GM12874 (cell line): Measurements from ENCODE around the gene WWC1.

Experiments
- CTCF ChIP-seq: IDR thresholded peaks from 2 replicates; pipeline ENCODE4 v1.5.1; 2011; ENCODE audit warnings: low read depth, mild to moderate bottlenecking, control low read depth, low read length, moderate library complexity; ENCODE audit not compliant: insufficient read depth

Gene WWC1

GRCh38 chr5:168319774-168320173, 28.3 kb downstream of the WWC1 start:
- no peak for TF ChIP-seq CTCF

- TF ChIP-seq CTCF, result no peak
Measured at GRCh38 chr5:168320805-168321204, 29.4 kb downstream of the WWC1 start.

- no peak for TF ChIP-seq CTCF
Measured at GRCh38 chr5:168324859-168325630, 33.6 kb downstream of the WWC1 start.

- no peak for TF ChIP-seq CTCF
Measured at GRCh38 chr5:168327019-168327421, 35.6 kb downstream of the WWC1 start.

- TF ChIP-seq CTCF, result no peak
Measured at GRCh38 chr5:168327451-168327850, 36.0 kb downstream of the WWC1 start.

- no peak for TF ChIP-seq CTCF
Measured at GRCh38 chr5:168327994-168328393, 36.5 kb downstream of the WWC1 start.

- TF ChIP-seq CTCF, result no peak
Measured at GRCh38 chr5:168328814-168329213, 37.4 kb downstream of the WWC1 start.
